IMR-90 (cell line): ENCODE measurements around the gene FAU.

Experiments used
- MAFK ChIP-seq: IDR thresholded peaks from 2 replicates; pipeline ENCODE4 v1.6.1; 2012; ENCODE audit warnings: low read depth, low read length, improper control_type of control experiment
- RFX5 ChIP-seq: IDR thresholded peaks from 2 replicates; pipeline ENCODE4 v1.8.0; 2012; ENCODE audit warnings: low read depth, mild to moderate bottlenecking, low read length, moderate library complexity
- TF ChIP-seq, protein P1 (sequence below): conservative IDR thresholded peaks from 2 replicates; pipeline ENCODE4 v1.5.1; 2012; ENCODE audit warnings: mild to moderate bottlenecking, low read depth, low read length, improper control_type of control experiment

DNA sequence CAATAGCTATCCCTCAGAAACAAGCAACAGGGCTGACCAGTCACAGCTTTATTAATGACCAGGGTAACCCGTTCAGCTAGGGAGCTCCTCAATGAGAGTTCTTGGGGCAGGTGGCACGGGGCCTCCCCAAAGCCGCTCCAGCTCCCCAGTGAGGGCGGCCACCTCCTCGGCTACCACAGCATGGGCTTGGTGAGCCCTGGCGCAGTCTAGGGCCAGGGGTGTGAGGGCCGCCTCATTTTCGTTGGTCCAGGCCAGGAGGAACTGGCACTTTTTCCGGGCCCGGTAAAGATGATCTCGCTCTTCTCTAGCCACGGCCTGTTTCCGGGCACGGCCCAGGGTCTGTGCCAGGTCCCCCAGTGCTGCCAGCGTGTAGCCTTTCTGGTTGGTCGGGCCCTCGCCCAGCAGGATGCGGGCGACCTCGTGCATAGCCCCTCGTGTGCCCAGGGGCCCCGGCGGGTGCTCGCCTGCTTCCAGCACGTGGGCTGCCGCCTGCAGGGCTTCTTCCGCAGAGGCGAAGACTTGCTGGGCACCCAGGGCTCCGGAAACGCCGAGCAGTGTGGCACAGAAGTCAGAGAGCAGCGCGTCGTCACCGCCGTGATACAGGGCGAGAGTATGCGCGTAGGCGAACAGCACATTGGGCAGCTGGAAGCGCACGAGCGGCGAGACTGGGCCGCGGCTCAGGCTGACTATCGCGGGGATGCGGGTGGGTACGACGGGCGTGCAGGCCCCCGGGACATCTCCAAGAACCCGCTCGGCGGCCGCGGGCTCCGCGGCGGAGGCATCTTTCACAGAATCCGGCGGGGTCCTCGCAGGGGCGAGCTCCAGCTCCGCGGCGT is 5.3 kb downstream of the FAU start:
- TF ChIP-seq MAFK = no peak
- TF ChIP-seq, protein P1, sequence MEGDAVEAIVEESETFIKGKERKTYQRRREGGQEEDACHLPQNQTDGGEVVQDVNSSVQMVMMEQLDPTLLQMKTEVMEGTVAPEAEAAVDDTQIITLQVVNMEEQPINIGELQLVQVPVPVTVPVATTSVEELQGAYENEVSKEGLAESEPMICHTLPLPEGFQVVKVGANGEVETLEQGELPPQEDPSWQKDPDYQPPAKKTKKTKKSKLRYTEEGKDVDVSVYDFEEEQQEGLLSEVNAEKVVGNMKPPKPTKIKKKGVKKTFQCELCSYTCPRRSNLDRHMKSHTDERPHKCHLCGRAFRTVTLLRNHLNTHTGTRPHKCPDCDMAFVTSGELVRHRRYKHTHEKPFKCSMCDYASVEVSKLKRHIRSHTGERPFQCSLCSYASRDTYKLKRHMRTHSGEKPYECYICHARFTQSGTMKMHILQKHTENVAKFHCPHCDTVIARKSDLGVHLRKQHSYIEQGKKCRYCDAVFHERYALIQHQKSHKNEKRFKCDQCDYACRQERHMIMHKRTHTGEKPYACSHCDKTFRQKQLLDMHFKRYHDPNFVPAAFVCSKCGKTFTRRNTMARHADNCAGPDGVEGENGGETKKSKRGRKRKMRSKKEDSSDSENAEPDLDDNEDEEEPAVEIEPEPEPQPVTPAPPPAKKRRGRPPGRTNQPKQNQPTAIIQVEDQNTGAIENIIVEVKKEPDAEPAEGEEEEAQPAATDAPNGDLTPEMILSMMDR = no peak
- no peak for TF ChIP-seq RFX5
